GM21717 (cell line): Measurements from ENCODE around the gene CDH18.

Experiments
- ATAC-seq: cut with Tn5 transposase; IDR thresholded peaks from one replicate; pipeline ENCODE4 v1.9.1; 2021; ENCODE audit warnings: mild to moderate bottlenecking, moderate library complexity; ENCODE audit not compliant: unreplicated experiment

Gene CDH18

GRCh38 chr5:19987612-19988361, at the start of gene CDH18:
Gene CDH18, minus strand, starts transcription at chr5:19988200. Its CDS starts 149,214 bp downstream, at chr5:19838986.
- peak; percentile 78 for ATAC-seq

- ATAC-seq = no peak
Observed at GRCh38 chr5:20034717-20035116, 46.7 kb upstream of the CDH18 start.

GRCh38 chr5:20033881-20034280, 45.9 kb upstream of the CDH18 start:
- ATAC-seq = no peak

GRCh38 chr5:20032896-20033295, 44.9 kb upstream of the CDH18 start:
- no peak for ATAC-seq

GRCh38 chr5:20030125-20030524, 42.1 kb upstream of the CDH18 start:
- ATAC-seq = no peak

GRCh38 chr5:20029266-20029665, 41.3 kb upstream of the CDH18 start:
- ATAC-seq = no peak

GRCh38 chr5:20028506-20028905, 40.5 kb upstream of the CDH18 start:
- no peak for ATAC-seq

GRCh38 chr5:20023686-20024180, 35.7 kb upstream of the CDH18 start:
- ATAC-seq = no peak

- ATAC-seq = no peak
Observed at GRCh38 chr5:20020247-20020646, 32.2 kb upstream of the CDH18 start.

GRCh38 chr5:20017021-20017420, 29.0 kb upstream of the CDH18 start:
- no peak for ATAC-seq

GRCh38 chr5:20000416-20000815, 12.4 kb upstream of the CDH18 start:
- ATAC-seq = no peak

GRCh38 chr5:19988457-19988856, 457 bp upstream of the CDH18 start:
- ATAC-seq = no peak

GRCh38 chr5:19986806-19987205, 1.2 kb downstream of the CDH18 start:
- ATAC-seq = no peak

GRCh38 chr5:19986031-19986619, 1.9 kb downstream of the CDH18 start:
- ATAC-seq = no peak

GRCh38 chr5:19978476-19978875, 9.5 kb downstream of the CDH18 start:
- ATAC-seq = no peak

- ATAC-seq = no peak
Observed at GRCh38 chr5:19977099-19977498, 10.9 kb downstream of the CDH18 start.

- no peak for ATAC-seq
Observed at GRCh38 chr5:19975795-19976194, 12.2 kb downstream of the CDH18 start.

GRCh38 chr5:19960451-19960850, 27.5 kb downstream of the CDH18 start:
- ATAC-seq = no peak

- ATAC-seq = no peak
Observed at GRCh38 chr5:19959830-19960384, 28.1 kb downstream of the CDH18 start.

GRCh38 chr5:19950897-19951296, 37.1 kb downstream of the CDH18 start:
- no peak for ATAC-seq

- no peak for ATAC-seq
Observed at GRCh38 chr5:19940192-19940591, 47.8 kb downstream of the CDH18 start.

GRCh38 chr5:19930451-19930850, 57.5 kb downstream of the CDH18 start:
- no peak for ATAC-seq
